Body of pancreas (tissue), 4 donors: Measurements from ENCODE around the gene MAST4. TPM values are rescaled to one million over a fixed set of nuclear protein-coding genes. Genes with fewer than 3 reads are reported as not detected.

Experiments
- ATAC-seq: fragments of 150-250 bp; one replicate; pipeline ENCODE4 v1.9.1; 2016
- DNase-seq, 4 donors: peaks; one replicate each; pipeline ENCODE4 v3.0.0-alpha.2; 2019
- H3K27ac ChIP-seq, 4 donors: fragments of 200-600 bp; sonication (generic); 1 replicate in 3 of 4; 2 replicates in 1 of 4; pipeline versions ENCODE4 v1.5.1 to v1.6.1; 2016 to 2019; ENCODE audit warnings: mild to moderate bottlenecking in 1 of 4, mixed read lengths in 1 of 4, moderate library complexity in 1 of 4
- H3K27me3 ChIP-seq, 2 donors: fragments of 200-600 bp; sonication (generic); one replicate each; pipeline ENCODE4 v1.6.0; 2016; ENCODE audit warnings: mild to moderate bottlenecking in 1 of 2
- H3K36me3 ChIP-seq, 2 donors: fragments of 200-600 bp; sonication (generic); replicated peaks in 1 of 2; 2 replicates each; pipeline ENCODE4 v1.5.1; 2016; ENCODE audit warnings: low read depth in 2 of 2; ENCODE audit not compliant: insufficient read depth in 1 of 2
- H3K4me1 ChIP-seq: fragments of 200-600 bp; sonication (generic); one replicate; pipeline ENCODE4 v1.6.0; 2016
- H3K4me3 ChIP-seq, 2 donors: fragments of 200-600 bp; sonication (generic); 1 replicate in 1 of 2; 2 replicates in 1 of 2; pipeline ENCODE4 v1.5.1; 2016 to 2019
- H3K9me3 ChIP-seq, 3 donors: fragments of 200-600 bp; sonication (generic); 1 replicate in 2 of 3; 2 replicates in 1 of 3; pipeline ENCODE4 v1.5.1; 2016
- POLR2A ChIP-seq, 3 donors: fragments of 450-650 bp; IDR thresholded peaks; one replicate each; pipeline ENCODE4 v1.6.1; 2016; ENCODE audit warnings: antibody characterized with exemption in 3 of 3, mild to moderate bottlenecking in 2 of 3
- WGBS, 2 donors: methylation state at CpG; one replicate each; pipeline ENCODE4 v1.1.5; 2017; 5-methylcytosine and 5-hydroxymethylcytosine counted together
- intact Hi-C: fragments of 100-400 bp; cut with DNase I; formaldehyde crosslinking; loops from one replicate; pipeline ENCODE4 v1.15.1; 2023
- total RNA-seq, 2 donors: library from RNA; depleted of rRNA; stranded (reverse); fragments of >200 nt; gene quantifications; one replicate each; pipeline ENCODE4 v1.1.0, GENCODE V29; 2016
- TF ChIP-seq, protein P1 (sequence below), 7 experiments: fragments of 450-650 bp in 4 of 7; fragments of 200-600 bp in 3 of 7; sonication (generic) in 3 of 7; IDR thresholded peaks; one replicate each; pipeline ENCODE4 v1.5.1; 2016 to 2019; ENCODE audit warnings: antibody characterized with exemption in 7 of 7

Gene MAST4
- total RNA-seq, 2 donors from 2014 or later = 17.9 to 29.7 TPM

DNA sequence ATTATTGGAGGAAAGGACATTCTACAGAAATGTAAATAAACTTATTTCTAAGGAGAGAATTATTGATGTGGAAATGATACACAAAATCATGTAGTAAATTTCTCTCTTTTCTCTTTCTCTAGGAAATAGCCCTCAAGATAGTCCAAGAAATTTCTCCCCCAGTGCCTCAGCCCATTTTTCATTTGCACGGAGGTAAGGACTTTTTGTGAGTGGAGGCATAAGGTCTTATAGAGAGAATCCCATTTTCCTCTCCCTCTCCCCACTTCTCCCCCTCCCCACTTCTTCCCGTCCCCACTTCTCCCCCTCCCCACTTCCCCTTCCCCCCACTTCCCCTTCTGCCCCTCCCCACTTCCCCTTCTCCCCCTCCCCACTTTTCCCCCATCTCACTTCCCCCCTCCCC, 493.8 kb downstream of the MAST4 start:
- no peak for TF ChIP-seq POLR2A (IDR thresholded peaks at IDR 0.05)
- TF ChIP-seq, protein P1, sequence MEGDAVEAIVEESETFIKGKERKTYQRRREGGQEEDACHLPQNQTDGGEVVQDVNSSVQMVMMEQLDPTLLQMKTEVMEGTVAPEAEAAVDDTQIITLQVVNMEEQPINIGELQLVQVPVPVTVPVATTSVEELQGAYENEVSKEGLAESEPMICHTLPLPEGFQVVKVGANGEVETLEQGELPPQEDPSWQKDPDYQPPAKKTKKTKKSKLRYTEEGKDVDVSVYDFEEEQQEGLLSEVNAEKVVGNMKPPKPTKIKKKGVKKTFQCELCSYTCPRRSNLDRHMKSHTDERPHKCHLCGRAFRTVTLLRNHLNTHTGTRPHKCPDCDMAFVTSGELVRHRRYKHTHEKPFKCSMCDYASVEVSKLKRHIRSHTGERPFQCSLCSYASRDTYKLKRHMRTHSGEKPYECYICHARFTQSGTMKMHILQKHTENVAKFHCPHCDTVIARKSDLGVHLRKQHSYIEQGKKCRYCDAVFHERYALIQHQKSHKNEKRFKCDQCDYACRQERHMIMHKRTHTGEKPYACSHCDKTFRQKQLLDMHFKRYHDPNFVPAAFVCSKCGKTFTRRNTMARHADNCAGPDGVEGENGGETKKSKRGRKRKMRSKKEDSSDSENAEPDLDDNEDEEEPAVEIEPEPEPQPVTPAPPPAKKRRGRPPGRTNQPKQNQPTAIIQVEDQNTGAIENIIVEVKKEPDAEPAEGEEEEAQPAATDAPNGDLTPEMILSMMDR (IDR thresholded peaks at IDR 0.05) = no peak
- intact Hi-C loops = no loop called here
- H3K27me3 ChIP-seq = no peaks in the 10 kb centered on the region
- H3K4me1 ChIP-seq = peaks cover 21% of the 10 kb centered on the region
- WGBS, 2 donors = 82 to 90% methylated on average over 2 of the region's 2 CpGs
- H3K4me3 ChIP-seq = no peak overlapping the region
- ATAC-seq (no peak), DNase-seq (no peak)
- no peak overlapping the region for H3K27ac ChIP-seq
- H3K36me3 ChIP-seq = peaks cover 0 to 3% of the 10 kb centered on the region in 2 donors
- H3K9me3 ChIP-seq = no peaks in the 10 kb centered on the region

DNA sequence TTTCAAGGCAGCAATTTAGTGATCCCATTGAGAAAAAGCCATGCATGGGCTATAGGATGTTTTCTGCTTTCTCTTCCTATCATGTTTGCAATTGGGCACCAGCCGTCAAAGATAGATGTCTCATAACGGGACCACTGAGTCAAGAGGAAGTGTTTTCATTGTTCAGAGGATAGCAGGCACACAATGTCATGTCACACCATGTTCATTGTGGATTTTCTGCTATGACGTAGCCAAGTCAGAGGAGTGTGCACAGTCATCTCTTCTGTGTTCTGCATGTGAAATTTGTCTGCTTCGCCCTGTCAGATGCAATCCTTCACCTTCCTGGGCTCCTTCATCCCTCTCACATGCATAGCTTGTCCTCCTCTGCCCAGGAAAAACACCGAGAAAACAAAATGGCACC, 494.4 kb downstream of the MAST4 start:
- H3K36me3 ChIP-seq = peaks cover 0 to 3% of the 10 kb centered on the region in 2 donors
- no peaks in the 10 kb centered on the region for H3K9me3 ChIP-seq
- H3K4me1 ChIP-seq = peaks cover 19% of the 10 kb centered on the region
- TF ChIP-seq POLR2A (IDR thresholded peaks at IDR 0.05) = no peak
- TF ChIP-seq, protein P1 (IDR thresholded peaks at IDR 0.05) = no peak
- no peak overlapping the region for H3K4me3 ChIP-seq
- DNase-seq = no peak
- no peak overlapping the region for H3K27ac ChIP-seq
- ATAC-seq = no peak
- 95 to 98% methylated on average over 5 of the region's 5 CpGs for WGBS, 2 donors
- H3K27me3 ChIP-seq = no peaks in the 10 kb centered on the region
- intact Hi-C loops = no loop called here

DNA sequence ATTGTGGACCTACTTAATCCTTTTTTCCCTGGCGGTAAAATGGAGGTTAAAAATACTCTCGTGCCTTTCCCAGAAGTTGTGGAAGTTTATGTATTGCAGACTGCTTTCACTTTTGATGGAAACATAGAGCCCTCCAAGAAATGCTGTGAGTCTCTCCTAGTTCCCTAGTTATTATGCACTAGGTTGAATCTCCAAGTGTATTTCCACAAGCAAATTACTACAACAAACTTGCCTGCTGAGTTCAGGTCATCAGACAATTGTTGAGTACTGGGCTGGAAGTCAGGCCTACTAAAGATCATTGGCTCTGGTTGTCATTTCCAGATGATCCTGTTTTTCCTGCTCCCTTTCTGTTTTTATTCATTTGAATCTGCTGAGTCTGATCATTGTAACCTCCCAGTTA, 496.3 kb downstream of the MAST4 start:
- Histone ChIP-seq H3K27me3 (no peaks in the 10 kb centered on the region), H3K4me3 (no peak overlapping the region), H3K4me1 (peaks cover 21% of the 10 kb centered on the region), H3K27ac (no peak overlapping the region), H3K36me3 (peaks cover 0 to 3% of the 10 kb centered on the region in 2 donors), H3K9me3 (no peaks in the 10 kb centered on the region)
- TF ChIP-seq POLR2A (IDR thresholded peaks at IDR 0.05) = no peak
- TF ChIP-seq, protein P1 (IDR thresholded peaks at IDR 0.05) = no peak
- ATAC-seq (no peak), DNase-seq (no peak)
- 68 to 85% methylated on average over 2 of the region's 2 CpGs for WGBS, 2 donors
- intact Hi-C loops = no loop called here

DNA sequence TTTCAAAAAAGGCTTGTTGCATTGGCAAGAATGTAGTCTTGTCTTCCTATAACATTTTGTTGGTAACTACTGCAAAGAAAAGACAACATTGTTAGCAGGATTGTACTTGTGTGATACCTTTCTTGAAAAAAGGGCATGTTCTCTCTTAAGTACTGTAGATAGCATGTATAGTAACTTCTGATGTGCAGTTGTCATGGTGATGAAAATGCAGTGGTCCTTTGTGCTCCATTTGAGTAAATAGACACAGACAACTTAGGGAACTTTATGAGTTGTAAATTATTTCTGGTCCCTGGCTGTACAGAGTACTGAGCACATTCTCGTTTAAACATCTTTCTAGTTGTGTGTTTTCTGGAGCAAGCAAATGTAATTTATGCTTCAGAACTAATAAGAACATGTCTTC, 497.1 kb downstream of the MAST4 start:
- Histone ChIP-seq H3K4me3 (no peak overlapping the region), H3K27ac (no peak overlapping the region), H3K36me3 (peaks cover 0 to 3% of the 10 kb centered on the region in 2 donors), H3K9me3 (no peaks in the 10 kb centered on the region), H3K4me1 (peaks cover 21% of the 10 kb centered on the region), H3K27me3 (no peaks in the 10 kb centered on the region)
- intact Hi-C loops = no loop called here
- no peak for TF ChIP-seq POLR2A (IDR thresholded peaks at IDR 0.05)
- TF ChIP-seq, protein P1 (IDR thresholded peaks at IDR 0.05) = no peak
- no peak for DNase-seq
- no peak for ATAC-seq
- WGBS, 2 donors = 81 to 89% methylated on average over 1 of the region's 1 CpG

DNA sequence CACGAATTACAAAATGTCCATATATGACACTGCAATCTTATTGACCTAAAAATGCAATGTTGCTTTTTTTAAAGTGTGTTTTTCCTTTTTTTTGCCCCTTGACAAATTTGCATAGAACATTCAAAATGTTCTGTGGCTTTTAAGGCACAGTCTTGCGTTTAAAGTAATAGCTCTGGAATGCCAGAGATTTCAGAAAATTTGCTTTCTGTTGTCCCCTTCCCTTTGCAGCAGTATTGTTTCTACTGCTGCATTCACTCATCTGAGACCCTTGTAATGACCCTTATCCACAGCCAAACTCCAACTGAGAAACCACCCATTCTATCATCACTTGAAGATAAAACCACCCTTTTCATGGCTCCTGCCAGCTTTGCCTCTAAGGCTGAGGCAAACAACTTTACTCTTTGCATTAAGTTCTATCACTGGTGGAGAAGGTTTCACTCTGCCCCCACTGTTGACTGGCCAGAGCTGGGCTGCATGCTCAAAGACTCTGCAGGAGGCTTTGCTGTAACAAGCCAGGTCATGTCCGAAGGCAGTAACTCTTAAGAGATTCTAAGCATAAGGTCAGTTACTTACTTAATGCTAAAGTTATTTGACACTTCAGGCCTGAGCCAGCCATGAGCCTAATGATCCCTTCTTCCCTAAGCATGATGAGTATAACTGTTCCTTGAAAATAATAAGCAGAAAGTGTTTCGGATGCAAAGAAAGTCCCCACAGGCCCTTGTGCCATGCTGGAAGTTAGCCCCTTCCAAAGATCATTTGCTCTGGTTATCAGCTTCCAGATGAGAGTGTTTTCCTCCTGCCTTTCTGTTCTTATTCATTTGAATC, 498.5 kb downstream of the MAST4 start:
- H3K4me3 ChIP-seq = no peak overlapping the region
- no peaks in the 10 kb centered on the region for H3K27me3 ChIP-seq
- peaks cover 0 to 3% of the 10 kb centered on the region in 2 donors for H3K36me3 ChIP-seq
- H3K9me3 ChIP-seq = no peaks in the 10 kb centered on the region
- no peak for ATAC-seq
- TF ChIP-seq, protein P1 (IDR thresholded peaks at IDR 0.05) = no peak
- no peak for TF ChIP-seq POLR2A (IDR thresholded peaks at IDR 0.05)
- DNase-seq = no peak
- intact Hi-C loops = no loop called here
- peaks cover 21% of the 10 kb centered on the region for H3K4me1 ChIP-seq
- H3K27ac ChIP-seq = peak overlapping the region in 3 of 4 donors; percentile 29 to 63 (median 53)
- 77 to 78% methylated on average over 4 of the region's 4 CpGs for WGBS, 2 donors
